NCI-H2081 treated with DMSO at 0.1 percent for 48 hours (cell line): Measurements from ENCODE around the gene GGACT.
"Not testable (repeated sequence)": the region's sequence is repeated elsewhere in the genome, so short reads cannot be mapped to it uniquely, and the experiment has no call there.

ENCODE experiments used
- DNase-seq: peaks from one replicate; lab custom pipeline; 2025; lab: John Stamatoyannopoulos, UW

Gene GGACT

DNA sequence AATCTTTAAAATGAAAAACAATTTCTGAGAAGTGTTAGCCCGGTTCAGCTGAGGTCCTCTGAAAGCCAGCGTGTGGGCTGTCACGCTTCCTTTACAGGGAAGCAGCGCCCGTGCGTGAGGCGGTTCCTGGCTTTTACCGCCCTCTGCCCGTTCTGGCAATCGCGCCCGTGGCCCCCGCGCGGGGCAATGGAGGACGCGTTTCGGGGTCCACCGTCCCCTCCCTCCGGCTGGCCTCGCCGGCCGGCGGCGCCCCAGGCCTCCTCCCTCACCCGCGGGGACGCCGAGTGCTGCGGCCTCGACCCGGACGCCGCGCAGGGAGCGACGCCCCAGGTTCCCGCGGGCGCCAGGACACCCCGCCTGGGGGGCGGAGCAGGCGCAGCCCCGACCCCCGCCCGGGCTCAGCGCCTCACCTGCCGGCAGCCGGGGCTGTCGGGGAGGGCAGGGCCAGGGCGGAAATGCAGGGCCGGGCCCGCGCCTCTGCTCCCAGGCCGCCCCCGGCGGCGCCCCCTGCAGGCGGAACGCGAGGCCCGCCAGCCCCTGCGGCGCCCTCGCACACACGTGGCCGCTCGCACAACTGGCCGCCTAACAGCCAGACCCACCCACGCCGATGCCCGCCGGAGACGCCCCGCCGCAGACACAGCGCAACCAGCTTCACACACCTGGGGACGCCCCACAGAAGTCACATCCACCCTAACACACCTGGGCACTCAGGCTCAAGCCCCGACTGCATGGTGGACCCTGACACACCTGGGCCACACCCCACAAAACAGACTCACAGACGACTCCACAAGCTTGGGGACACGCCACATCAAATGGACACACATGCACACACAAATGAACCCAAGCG lies at the start of gene GGACT:
Gene GGACT (minus strand): TSS at position 459 of the 847 bp plus-strand sequence. CDS start 56,198 bp downstream, outside the sequence.
- DNase-seq = no peak

DNA sequence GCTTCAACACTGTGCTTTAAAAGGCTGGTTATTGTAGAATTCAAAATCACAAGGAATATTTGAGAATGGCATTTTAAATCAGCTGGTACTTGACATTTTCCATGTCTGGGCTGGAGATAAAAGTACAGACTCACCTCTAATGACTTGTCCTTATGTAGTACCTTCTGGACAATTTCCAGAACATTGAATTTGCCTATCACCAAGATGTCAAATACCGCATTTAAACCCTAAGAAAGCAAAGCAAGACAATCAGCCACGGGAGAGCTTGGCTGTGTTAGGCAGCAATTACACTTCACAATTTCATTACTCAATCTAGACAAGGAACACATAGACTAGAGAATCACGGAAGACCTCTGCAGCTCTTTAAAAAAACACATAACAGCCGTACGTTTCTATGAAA lies 49.2 kb upstream of the GGACT start:
- DNase-seq = no peak

DNA sequence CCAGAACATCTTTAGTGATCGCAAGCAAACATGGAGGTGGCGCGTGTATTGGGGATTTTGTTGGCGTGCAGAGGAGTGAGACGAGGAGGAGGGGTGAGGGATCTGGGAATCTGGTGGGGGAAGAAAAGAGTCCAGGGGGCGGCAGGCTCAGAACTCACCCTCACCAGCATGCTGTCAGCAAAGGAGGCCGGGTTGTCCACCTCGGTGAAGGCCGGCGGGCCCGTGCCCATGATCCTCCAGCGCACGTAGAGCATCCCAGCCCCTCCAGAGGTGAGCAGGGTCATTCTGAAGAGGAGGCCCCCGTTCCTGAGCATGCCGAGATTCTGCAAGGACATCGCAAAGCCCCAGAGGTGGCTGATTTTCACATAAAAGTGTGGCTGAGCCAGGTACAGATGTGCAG lies 48.8 kb upstream of the GGACT start:
- DNase-seq = no peak

DNA sequence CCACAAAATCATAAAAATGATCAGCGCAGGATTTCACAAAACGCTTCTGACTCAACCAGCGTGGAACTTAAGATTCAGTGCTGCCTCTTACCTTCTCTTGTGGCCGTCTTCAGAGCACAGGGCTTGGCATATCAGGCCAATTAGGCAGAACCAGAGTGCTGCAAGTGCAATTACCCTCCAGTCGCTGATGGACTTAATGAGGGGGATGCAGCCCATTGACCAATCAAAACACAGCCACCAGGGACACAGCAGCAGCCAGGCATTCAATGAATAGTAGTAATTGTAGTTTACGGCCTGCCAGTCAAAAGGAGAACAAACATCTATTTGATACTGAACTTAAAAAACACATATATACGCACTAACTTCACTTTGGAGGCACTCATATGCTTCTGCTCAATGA lies 47.9 kb upstream of the GGACT start:
- DNase-seq = peak; percentile 91

DNA sequence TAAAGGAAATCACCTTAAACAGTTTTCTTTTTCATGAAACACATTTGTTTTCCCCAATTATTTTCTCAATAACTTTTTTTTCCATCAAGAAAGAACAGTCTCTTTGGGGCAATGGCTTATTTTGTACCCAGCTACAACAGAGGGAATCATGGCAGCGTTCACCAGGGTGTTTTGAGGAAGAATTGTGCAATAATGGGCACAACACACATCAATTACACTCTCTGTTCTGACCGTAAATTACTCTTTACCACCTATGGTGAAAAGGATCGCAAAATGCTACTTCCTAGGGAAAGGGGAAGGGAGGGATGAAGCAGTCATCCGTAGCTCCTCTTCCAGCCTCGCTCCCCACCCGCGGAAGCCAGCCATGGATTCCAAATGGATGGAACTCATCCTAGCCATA lies 47.4 kb upstream of the GGACT start:
- DNase-seq = peak; percentile 72

DNA sequence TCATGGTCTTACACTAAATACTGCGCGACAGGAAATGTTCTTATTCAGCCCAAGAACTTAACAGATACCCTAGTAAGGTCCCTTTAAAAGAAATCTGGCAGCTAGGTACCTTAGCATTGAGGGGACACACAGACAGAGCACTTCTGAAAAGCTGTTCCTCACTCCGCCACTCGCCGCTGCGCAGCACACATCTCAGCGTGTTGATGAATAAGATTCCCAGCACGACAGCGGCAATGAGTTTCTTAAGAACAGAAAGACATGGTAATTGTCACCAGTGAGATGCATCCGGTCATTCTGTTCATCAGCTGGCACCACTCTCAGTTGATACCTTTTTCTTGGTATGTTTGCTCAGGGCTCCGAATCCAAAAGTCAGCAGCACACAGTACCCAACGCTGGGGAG lies 46.1 kb upstream of the GGACT start:
- DNase-seq = no peak

DNA sequence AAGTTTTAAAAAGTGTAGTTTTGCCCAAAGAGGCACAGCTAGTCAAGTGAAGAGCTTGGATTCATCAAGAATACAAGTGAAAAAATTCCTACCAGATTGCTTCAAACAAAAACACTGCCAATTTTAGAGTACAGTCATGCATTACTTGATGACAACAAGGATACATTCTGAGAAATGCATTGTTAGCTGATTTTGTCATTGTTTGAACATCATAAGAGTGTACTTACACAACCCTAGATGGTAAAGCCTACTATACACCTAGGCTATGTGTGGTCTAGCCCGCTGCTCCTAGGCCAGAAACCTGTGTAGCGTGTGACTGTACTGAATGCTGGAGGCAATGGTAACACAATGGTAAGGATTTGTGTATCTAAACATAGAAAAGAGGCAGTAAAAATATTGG lies 44.9 kb upstream of the GGACT start:
- no peak for DNase-seq

DNA sequence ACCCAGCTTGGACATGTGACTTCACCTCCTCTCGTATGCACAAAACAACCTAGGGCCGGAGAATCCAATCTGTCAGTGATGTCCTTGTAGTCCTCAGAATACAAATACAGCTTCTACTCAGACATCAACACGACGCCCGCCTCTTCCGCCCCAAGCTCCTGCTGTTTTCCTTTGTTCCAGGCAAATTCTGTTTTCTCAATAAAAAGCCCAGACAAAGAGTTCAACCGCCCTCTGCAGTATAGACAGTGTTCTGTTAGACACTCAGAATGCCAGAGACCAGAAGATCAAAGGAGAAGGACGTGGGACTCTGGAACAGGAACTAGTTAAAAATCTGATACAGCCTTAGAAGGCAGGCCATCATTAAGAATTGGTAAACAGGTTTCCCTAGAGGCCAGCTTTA lies 42.0 kb upstream of the GGACT start:
- peak; percentile 73 for DNase-seq

DNA sequence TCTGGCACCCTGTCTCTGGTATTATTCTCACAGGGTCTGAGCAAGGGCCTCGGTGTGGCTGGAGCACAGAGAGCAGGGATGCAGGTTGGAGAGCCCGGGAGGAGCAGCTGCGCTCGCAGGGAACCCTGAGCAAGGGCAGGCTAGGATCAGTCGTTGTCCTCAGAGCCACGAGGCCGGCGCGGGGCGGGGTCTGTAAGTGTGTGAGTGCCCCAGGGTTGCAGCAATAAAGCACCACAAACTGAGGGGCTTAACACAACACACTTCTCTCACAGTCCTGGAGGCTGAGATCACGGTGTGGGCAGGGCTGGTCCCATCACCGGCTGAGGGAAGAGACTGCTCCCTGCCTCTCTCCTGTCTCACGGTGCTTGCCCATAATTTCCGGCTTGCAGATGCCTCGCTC lies 38.5 kb upstream of the GGACT start:
- DNase-seq = no peak

DNA sequence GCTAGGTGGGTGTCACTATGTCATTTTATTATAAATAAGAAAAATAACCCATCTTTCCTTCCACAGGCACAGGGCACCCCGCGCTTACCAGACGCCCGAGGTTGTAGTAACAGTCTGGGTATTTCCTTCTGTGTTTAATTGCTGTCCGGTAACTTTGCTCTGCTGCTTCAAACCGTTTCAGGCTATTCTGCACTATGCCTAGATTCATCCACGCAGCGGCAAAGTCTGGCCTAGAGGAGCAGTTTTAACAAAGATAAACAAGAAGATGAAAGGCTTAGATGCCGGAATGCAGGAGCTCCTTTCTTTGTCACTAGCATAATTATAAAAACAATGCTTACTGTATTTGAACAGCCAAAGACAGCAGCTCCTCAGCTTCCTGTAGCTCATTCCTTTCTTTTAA lies 36.9 kb upstream of the GGACT start:
- DNase-seq = no peak

DNA sequence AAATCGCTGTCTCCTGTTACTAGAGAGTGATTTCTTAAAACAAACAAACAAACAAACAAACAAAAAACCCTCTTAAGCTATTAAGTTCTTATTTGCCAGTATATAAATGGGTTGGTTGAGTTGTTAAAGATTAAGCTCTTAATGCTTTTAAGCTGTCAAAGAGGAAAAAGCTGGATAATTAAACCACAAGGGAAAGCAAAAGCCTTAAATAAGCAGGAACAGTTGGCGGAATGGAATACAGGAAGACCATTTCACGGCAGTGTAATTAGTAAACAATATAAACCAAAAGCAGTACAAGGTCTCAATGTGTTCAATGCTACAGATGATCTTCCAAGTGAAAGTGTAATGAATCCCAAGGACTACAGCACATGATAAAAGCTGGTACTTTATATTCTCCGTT lies 32.2 kb upstream of the GGACT start:
- no peak for DNase-seq

DNA sequence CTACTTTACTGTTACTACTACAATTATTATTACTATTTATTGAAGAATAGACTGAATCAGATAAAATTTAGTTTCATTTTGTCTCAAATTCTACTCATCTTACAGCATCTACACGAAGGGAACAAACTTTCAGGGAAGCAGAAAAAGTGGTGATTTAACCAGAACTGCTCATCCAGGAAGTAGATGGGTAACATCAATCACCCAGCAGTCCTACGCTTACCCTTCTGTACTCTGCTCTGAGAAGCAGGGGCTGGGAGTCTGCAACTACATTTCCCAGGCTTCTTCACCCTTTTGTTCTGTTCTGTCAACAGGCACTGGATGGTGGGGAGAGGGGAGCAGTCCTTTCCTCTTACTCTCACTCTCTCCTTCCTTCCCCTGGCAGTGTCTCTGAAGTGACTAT lies 31.4 kb upstream of the GGACT start:
- DNase-seq = no peak

DNA sequence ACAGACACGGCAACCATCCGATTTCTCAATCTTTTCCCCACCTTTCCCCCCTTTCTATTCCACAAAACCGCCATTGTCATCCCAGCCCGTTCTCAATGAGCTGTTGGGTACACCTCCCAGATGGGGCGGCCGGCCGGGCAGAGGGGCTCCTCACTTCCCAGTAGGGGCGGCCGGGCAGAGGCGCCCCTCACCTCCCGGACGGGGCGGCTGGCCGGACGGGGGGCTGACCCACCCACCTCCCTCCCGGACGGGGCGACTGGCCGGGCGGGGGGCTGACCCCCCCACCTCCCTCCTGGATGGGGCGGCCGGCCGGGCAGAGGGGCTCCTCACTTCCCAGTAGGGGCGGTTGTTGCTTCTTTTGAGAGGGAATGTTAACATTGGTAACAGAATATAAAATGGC lies 30.3 kb upstream of the GGACT start:
- DNase-seq = not testable (repeated sequence)

DNA sequence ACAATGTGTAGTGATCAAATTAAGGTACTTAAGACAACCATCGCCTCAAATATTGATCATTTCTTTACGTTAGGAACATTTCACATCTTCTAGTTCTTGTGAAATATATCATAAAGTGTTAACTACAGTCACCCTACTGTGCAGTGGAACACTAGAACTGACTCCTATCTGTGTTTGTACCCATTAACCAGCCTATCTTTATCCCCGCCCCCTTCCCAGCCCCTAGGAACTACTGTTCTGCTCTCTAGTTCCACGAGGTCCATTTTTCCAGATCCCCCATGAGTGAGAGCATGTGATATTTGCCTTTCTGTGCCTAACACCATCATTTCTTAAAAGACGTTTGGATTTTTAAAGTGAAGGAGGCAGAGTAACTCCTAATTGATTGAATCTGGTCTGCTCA lies 24.4 kb upstream of the GGACT start:
- DNase-seq = no peak

DNA sequence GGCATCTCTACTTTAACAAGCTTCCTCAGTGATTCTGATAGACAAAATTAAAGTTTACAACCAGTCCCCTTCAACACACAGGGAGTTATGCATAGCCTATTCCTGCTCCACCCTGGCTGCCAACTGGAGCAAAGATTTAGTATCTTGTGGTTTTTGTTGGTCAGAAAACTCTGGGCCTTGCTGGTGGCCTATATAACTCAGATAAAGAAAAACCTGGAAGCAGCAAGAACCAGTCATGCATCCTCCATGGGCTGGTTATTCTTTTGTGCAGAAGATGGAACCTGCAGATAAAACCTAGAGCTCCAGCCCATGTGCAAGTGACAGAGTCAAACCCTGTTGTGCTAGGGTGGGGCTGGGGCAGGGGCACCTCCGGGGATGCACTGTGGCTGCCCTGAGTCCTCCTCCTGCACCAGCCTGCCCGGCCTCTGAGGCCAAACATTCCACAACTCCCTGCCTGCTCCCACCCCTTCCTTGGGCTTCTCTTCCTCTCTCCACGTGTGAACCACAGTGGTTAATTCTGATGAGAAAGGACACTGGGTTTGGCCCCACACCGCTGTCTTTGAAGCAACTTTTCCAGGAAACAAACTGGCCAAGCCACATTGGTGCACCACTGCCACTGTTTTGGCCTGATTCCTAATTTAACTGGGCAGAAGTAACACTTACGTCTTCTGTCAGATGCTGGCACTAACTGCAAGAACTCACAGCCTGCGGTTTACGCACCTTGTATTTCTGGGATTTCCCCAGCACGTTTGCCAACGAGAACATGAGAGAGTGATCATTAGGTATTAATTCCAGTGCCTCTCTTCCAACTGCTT lies 23.3 kb upstream of the GGACT start:
- DNase-seq = no peak

DNA sequence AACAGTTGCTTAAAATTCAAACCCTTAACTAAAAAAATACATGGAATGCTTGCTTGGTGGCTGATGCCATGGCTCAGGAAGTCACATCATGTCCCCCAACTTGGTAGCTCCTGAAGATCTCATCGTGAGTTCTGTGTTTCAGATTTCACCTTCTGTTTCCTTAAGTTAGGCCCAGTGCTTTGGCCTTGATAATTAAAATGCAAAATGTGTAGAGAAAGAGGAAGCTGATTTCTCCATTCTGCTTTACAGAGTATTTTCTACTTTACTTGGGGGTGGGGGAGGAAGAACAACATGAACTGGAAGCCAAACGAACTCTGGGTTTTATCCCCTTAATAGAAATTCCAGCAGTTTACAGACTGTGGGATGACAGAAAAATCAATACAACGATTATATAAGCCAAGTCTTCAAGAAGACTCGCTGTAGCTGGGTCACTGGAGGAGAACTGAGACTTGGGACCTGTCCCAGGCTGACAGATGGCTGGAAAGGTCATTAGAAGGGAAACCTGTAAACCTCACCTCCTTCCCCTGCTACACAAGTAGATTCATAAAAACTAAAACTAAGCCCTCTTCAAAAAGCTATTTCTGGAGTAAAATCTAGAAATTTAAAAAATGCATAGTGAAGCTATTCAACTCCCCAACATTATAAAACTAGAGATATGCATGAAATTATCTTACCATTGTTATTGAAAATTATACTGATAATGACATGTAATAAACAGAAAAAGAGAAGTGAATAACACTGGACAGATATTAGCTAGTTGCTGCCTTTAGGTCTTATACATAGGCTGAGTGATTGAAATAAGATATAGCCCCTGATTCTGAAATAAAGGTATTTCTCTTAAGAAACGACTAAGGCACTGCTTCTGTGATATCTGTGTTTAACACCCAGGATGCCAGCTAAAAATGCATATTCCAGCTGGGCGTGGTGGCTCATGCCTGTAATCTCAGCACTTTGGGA lies 22.1 kb upstream of the GGACT start:
- no peak for DNase-seq

DNA sequence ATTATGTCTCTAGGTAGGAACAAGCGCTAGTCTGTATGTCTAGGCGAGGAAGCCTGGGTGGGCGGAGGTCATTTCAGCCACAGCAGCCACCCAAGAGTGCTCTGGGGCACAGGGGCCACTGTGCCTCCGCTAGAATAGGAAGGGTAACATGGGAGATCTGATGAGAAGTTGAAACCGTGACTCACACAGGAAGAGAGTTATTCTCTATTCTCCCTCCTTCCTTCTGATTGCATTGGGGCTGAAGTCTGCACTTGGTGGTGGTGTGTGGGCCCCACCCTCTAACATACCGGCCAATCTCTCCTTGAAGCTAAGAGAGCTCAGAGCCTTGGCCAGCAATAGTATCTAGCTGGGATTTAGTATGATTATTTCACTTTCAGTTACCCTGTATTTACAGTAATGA lies 20.3 kb upstream of the GGACT start:
- DNase-seq = no peak

DNA sequence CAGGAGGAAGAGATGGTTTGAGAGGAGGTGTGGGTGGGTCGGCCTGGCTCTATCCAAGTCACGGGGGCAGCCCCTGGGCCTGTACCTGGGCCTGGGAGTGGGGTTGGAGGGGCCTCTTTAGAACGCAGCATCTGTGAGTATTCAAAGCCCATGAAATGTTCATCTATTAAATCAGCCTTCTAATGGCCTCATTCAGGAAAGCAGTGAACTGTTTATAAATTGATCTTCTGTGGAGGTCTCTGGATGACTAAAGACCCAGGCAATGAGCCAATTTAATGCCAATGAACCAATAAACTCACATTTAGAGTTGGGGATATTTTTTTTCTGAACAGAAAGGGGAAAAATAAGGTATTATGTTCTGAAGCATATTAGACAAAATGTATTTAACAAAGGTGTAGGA lies 19.9 kb upstream of the GGACT start:
- DNase-seq = no peak

DNA sequence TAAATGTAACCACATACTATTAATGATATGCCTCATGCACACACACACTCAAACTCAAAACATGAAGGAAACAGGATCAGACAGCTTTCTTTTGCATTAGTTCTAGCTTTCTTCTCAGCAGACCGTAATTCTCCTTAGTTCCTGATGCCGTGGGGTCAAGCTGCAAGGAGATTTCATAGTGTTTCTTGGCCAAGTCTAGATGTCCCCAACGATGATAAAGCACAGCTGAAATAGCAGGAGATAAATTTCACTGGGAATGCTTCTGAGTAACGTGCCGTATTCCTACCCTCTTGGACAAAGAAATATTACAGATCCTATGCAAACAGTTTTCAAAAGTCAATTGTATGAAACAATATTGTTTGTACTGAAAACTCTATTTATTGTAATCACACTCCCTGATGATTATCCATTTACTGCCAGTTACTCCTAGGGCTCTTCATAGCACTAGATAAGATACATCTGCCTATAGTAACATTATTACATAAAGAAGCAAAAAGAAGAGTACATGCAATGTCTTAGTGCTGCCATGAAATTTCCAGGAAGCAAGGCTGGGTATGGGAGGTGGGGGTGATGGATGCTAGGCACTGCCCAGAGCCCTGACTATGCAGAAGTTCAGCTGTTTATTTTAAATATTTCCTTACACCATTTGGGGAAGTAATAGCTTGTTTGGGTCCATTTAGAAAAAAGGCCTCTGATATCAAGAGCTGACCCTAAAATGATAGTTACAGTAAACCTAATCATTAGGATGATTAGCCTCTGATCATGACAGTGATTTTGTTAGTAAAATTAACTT lies 16.5 kb upstream of the GGACT start:
- DNase-seq = no peak

DNA sequence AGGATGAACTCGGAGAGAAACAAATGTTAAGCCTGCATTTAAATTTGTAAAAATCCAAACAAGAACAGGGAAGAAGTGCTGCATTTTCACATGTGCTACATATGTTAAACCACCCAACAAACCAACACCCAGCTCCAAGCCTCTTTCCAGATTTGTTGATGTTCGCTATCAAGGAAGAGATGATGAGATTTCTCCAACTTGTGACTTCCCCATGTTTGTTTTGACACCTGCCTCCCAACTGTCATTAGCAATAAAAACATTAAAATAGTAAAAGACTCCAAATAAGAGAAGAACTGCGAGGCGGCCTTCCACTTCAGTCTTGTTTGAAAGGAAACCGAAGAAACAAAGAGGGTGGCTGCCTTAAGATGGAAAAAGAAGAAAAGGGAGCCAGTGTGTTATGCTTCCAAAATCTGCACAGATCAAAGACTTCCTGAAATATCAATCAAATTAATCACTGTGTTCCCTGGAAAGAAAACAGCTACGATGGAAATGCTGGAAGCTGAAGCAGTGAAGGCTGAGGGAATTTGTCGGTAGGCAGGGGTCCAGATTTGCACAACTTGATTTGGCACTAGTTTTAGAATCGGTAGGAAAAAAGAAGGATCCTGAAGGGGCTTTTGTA lies 14.0 kb upstream of the GGACT start:
- no peak for DNase-seq

DNA sequence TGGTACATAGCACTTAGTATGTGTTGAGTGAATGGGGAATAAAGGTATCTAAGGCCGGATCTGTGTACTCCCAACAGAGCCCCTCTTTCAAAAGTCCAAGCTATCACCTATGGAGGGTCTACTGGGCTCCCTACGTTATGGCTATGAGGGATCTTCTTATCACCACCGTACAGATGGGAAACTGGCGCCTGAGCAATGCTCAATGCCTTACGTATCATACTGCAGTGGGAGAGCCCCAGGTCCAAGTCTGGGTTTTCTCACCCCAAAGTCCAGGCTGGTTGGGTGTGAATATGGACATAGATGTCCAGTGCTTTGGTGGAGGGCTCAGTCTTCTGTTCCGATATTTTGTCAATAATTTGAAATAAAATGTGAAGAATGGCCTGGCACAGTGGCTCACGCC lies 13.1 kb upstream of the GGACT start:
- DNase-seq = no peak
